ENCODE measurements around the gene ZC3H14.

Gene ZC3H14

DNA sequence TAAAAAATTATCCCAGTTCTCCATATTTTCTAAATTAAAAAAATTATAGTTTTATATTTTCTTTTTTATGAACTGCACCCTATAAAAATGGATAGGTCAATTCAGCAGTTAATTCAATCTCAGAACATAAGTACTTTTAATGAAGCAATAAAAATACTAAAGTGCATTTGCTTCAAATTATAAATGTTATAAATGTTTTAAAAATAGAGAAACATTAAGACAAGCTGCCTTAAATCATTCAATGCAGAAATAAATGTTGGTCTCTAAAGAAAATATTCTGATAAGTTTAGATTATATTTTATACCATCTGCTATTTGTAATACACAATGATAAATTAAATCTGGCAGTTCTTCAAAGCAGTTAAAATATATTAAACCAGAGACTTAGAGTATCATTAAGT lies 65.6 kb downstream of the ZC3H14 start:
- ATAC-seq (ENCODE audit: low read depth), result no peak

DNA sequence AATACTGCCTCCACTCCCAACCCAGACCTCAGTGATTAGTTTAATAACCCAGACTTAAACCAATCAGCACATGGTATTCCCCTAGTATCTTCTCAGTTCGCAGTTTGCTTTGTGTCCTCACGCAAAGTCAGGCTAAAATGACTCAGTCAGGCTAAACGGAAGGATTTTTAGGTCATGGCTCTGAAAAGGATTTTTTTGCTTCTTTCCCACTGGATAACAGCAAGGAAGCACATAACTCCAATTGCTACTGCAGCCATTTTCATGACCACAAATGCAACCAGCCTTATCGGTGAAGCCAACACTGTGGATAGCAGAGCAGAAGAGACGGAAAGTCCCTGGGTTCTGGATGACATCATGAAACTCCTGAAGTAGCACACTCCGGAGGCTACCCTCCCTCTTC lies 67.7 kb downstream of the ZC3H14 start:
- Histone ChIP-seq H3K27me3 (ENCODE audit: insufficient read depth, poor library complexity, severe bottlenecking) (no peaks in the 10 kb centered on the region), H3K27ac (ENCODE audit: poor library complexity, severe bottlenecking) (no peak overlapping the region), H3K4me3 (ENCODE audit: severe bottlenecking) (no peak overlapping the region), H3K4me1 (ENCODE audit: insufficient read depth, poor library complexity, severe bottlenecking) (peaks cover 4% of the 10 kb centered on the region), H3K36me3 (ENCODE audit: low read depth) (no peaks in the 10 kb centered on the region), H3K9me3 (ENCODE audit: severe bottlenecking) (no peaks in the 10 kb centered on the region)
- ATAC-seq (ENCODE audit: low read depth), result no peak
- DNase-seq (ENCODE audit: low spot score), result no peak
- TF ChIP-seq, protein P1, sequence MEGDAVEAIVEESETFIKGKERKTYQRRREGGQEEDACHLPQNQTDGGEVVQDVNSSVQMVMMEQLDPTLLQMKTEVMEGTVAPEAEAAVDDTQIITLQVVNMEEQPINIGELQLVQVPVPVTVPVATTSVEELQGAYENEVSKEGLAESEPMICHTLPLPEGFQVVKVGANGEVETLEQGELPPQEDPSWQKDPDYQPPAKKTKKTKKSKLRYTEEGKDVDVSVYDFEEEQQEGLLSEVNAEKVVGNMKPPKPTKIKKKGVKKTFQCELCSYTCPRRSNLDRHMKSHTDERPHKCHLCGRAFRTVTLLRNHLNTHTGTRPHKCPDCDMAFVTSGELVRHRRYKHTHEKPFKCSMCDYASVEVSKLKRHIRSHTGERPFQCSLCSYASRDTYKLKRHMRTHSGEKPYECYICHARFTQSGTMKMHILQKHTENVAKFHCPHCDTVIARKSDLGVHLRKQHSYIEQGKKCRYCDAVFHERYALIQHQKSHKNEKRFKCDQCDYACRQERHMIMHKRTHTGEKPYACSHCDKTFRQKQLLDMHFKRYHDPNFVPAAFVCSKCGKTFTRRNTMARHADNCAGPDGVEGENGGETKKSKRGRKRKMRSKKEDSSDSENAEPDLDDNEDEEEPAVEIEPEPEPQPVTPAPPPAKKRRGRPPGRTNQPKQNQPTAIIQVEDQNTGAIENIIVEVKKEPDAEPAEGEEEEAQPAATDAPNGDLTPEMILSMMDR (IDR thresholded peaks at IDR 0.05; ENCODE audit: poor library complexity, severe bottlenecking), result no peak

More for the DNA sequence above, 65.6 kb downstream of the ZC3H14 start:
- TF ChIP-seq, protein P1 (IDR thresholded peaks at IDR 0.05; ENCODE audit: poor library complexity, severe bottlenecking), result no peak
- Histone ChIP-seq H3K36me3 (ENCODE audit: low read depth) (no peaks in the 10 kb centered on the region), H3K4me3 (ENCODE audit: severe bottlenecking) (no peak overlapping the region), H3K4me1 (ENCODE audit: insufficient read depth, poor library complexity, severe bottlenecking) (no peaks in the 10 kb centered on the region), H3K27me3 (ENCODE audit: insufficient read depth, poor library complexity, severe bottlenecking) (no peaks in the 10 kb centered on the region), H3K27ac (ENCODE audit: poor library complexity, severe bottlenecking) (no peak overlapping the region), H3K9me3 (ENCODE audit: severe bottlenecking) (no peaks in the 10 kb centered on the region)
- no peak for DNase-seq (ENCODE audit: low spot score)

DNA sequence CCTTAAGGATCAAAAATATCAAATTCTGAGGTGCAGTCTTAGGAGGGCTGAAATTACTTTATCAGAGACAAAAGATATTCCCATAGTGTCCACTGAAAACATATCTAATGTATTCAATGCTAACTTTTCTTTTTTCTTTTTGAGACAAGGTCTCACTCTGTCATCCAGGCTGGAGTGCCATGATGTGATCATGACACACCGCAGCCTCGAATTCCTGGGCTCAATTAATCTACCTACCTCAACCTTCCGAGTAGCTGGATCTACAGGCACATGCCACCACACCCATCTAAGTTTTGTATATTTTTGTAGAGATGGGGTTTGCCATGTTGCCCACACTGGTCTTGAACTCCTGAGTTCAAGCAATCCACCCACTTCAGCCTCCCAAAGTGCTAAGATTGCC lies 68.3 kb downstream of the ZC3H14 start:
- DNase-seq (ENCODE audit: low spot score) (no peak), ATAC-seq (ENCODE audit: low read depth) (no peak)
- H3K4me3 ChIP-seq (ENCODE audit: severe bottlenecking), result no peak overlapping the region
- H3K4me1 ChIP-seq (ENCODE audit: insufficient read depth, poor library complexity, severe bottlenecking), result peaks cover 4% of the 10 kb centered on the region
- no peaks in the 10 kb centered on the region for H3K27me3 ChIP-seq (ENCODE audit: insufficient read depth, poor library complexity, severe bottlenecking)
- TF ChIP-seq, protein P1 (IDR thresholded peaks at IDR 0.05; ENCODE audit: poor library complexity, severe bottlenecking), result no peak
- no peaks in the 10 kb centered on the region for H3K36me3 ChIP-seq (ENCODE audit: low read depth)
- no peak overlapping the region for H3K27ac ChIP-seq (ENCODE audit: poor library complexity, severe bottlenecking)
- H3K9me3 ChIP-seq (ENCODE audit: severe bottlenecking), result no peaks in the 10 kb centered on the region

- Histone ChIP-seq H3K4me1 (ENCODE audit: insufficient read depth, poor library complexity, severe bottlenecking) (peaks cover 4% of the 10 kb centered on the region), H3K27ac (ENCODE audit: poor library complexity, severe bottlenecking) (no peak overlapping the region), H3K4me3 (ENCODE audit: severe bottlenecking) (no peak overlapping the region), H3K27me3 (ENCODE audit: insufficient read depth, poor library complexity, severe bottlenecking) (no peaks in the 10 kb centered on the region), H3K9me3 (ENCODE audit: severe bottlenecking) (no peaks in the 10 kb centered on the region), H3K36me3 (ENCODE audit: low read depth) (no peaks in the 10 kb centered on the region)
- DNase-seq (ENCODE audit: low spot score) (no peak), ATAC-seq (ENCODE audit: low read depth) (no peak)
- TF ChIP-seq, protein P1 (IDR thresholded peaks at IDR 0.05; ENCODE audit: poor library complexity, severe bottlenecking), result no peak
These were observed 69.7 kb downstream of the ZC3H14 start for GRCh38 chr14:88632512-88632911.

DNA sequence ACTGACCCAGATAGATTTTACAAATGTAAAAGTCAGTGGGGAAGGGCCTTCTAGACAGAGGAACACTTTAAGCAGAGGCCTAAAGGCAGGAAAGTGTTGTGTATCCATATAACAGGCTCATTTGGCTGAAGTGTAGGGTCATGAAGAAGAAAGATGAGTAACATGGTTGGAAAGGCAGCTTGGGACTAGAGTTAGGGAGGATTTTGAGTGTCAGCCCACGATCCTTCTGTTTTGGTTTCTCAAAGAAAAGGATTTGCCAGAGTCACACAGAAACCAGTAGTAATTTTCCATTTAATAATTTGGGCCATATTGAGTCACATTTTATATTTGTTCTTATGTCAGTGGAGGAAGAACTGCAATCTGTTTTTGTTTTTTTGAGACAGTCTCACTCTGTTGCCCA lies 76.4 kb downstream of the ZC3H14 start:
- no peaks in the 10 kb centered on the region for H3K9me3 ChIP-seq (ENCODE audit: severe bottlenecking)
- H3K36me3 ChIP-seq (ENCODE audit: low read depth), result no peaks in the 10 kb centered on the region
- DNase-seq (ENCODE audit: low spot score), result no peak
- TF ChIP-seq, protein P1 (IDR thresholded peaks at IDR 0.05; ENCODE audit: poor library complexity, severe bottlenecking), result no peak
- ATAC-seq (ENCODE audit: low read depth), result no peak
- no peaks in the 10 kb centered on the region for H3K27me3 ChIP-seq (ENCODE audit: insufficient read depth, poor library complexity, severe bottlenecking)
- H3K4me3 ChIP-seq (ENCODE audit: severe bottlenecking), result no peak overlapping the region
- H3K27ac ChIP-seq (ENCODE audit: poor library complexity, severe bottlenecking), result no peak overlapping the region
- peaks cover 4% of the 10 kb centered on the region for H3K4me1 ChIP-seq (ENCODE audit: insufficient read depth, poor library complexity, severe bottlenecking)

All from RWPE2 (cell line).